HFF-Myc (cell line): ENCODE results near the gene TM4SF20.

Source experiments
- DNase-seq: peaks from one replicate; pipeline ENCODE4 v3.0.0-alpha.2; 2011; ENCODE audit warnings: low read depth; ENCODE audit errors: extremely low read depth
- H3K4me3 ChIP-seq: replicated peaks from 2 replicates; pipeline ENCODE4 v1.5.1; 2011; ENCODE audit warnings: low read depth, mild to moderate bottlenecking, control low read depth, low read length
- TF ChIP-seq, protein P1 (sequence below): IDR thresholded peaks from 2 replicates; pipeline ENCODE4 v1.5.1; 2012; ENCODE audit warnings: mild to moderate bottlenecking, low read depth, low read length, control low read depth; ENCODE audit errors: missing control alignments

TM4SF20 gene, protein sequence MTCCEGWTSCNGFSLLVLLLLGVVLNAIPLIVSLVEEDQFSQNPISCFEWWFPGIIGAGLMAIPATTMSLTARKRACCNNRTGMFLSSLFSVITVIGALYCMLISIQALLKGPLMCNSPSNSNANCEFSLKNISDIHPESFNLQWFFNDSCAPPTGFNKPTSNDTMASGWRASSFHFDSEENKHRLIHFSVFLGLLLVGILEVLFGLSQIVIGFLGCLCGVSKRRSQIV

DNA sequence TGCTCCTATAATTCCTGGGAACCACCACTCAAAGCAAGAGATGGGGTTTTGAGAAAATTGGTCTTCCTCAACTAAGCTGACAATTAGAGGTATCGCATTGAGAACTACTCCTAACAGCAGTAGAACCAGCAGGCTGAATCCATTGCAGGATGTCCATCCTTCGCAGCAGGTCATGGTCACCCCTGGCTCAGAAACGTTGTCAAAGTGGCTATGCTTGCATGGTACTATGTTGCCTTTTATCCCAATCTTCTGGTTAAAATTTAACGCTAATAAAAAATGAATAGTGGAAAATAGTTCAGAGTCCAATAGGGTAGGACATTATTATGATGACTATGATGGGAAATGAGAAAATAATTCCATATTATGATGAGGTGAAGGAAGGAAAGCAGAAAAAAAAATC, at the start of gene TM4SF20:
TSS of gene TM4SF20 (minus strand) at position 212 of the 400 bp plus-strand sequence. CDS start at position 174, 38 bp downstream.
- DNase-seq, result no peak
- TF ChIP-seq, protein P1, sequence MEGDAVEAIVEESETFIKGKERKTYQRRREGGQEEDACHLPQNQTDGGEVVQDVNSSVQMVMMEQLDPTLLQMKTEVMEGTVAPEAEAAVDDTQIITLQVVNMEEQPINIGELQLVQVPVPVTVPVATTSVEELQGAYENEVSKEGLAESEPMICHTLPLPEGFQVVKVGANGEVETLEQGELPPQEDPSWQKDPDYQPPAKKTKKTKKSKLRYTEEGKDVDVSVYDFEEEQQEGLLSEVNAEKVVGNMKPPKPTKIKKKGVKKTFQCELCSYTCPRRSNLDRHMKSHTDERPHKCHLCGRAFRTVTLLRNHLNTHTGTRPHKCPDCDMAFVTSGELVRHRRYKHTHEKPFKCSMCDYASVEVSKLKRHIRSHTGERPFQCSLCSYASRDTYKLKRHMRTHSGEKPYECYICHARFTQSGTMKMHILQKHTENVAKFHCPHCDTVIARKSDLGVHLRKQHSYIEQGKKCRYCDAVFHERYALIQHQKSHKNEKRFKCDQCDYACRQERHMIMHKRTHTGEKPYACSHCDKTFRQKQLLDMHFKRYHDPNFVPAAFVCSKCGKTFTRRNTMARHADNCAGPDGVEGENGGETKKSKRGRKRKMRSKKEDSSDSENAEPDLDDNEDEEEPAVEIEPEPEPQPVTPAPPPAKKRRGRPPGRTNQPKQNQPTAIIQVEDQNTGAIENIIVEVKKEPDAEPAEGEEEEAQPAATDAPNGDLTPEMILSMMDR, result no peak
- H3K4me3 ChIP-seq, result no peak within 1 kb of the TSS

DNA sequence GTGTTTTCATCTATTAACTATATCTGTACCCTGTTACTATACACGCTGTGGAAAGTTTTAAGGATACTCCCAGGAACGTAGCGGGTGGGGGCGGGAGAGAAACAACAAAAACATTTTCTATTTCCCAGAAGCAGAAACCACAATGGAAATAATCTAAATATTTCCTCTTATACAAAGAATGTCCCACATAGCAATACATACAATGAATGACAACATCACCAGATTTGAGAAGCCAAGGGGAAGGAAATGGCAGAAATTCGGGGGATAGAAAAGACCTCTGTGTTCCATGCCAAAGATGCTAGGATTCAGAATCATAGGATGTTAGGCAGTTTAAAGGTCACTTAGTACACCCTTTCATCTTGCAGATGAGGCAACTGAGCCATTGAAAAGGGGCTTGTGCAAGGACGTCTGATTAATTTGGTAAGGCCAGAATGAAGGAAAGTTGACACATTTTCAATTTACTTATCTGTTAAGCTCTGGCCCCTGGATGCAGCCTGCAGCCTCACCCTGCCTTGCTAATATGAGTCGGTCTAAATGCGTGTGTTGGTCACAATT, 49.7 kb upstream of the TM4SF20 start:
- DNase-seq, result no peak
- TF ChIP-seq, protein P1, result no peak
- no peak overlapping the region for H3K4me3 ChIP-seq

DNA sequence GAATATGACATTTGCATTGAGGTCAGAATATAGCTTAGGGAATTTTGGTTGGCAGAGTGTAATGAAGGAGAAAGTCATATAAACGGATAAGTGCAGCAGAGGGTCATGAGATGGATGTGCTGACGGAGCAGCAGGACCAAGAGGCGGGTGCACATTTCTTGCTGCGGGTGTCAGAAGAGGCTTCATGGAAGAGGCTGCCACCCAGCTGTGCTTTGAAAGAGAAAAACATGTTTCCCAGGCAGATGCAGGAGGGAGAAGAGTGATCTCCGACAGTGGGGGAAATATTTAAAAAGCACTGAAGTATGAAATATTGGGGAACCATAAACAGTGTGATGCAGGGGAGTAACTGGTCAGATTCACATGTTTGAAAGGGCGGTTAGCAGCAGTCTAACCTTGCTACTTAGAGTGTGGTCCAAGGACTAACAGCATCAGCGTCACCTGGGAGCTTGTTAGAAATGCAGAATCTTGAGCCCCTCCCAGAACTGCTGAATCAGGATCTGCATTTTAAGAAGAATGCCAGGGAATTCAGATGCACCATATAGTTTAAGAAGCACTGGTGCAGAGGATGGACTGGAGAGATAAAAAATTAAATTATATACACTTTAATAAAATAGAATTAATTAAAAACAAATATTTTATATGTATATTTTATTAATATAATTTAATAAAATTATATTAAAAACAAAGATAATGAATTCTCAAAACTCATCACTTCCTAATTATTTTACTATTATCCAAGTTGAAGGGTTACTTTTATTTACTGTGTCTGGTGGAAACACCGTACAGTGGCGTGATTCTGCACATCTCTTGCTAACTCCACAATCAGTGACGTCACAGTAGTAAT, 44.8 kb upstream of the TM4SF20 start:
- TF ChIP-seq, protein P1, result no peak
- no peak for DNase-seq
- no peak overlapping the region for H3K4me3 ChIP-seq

DNA sequence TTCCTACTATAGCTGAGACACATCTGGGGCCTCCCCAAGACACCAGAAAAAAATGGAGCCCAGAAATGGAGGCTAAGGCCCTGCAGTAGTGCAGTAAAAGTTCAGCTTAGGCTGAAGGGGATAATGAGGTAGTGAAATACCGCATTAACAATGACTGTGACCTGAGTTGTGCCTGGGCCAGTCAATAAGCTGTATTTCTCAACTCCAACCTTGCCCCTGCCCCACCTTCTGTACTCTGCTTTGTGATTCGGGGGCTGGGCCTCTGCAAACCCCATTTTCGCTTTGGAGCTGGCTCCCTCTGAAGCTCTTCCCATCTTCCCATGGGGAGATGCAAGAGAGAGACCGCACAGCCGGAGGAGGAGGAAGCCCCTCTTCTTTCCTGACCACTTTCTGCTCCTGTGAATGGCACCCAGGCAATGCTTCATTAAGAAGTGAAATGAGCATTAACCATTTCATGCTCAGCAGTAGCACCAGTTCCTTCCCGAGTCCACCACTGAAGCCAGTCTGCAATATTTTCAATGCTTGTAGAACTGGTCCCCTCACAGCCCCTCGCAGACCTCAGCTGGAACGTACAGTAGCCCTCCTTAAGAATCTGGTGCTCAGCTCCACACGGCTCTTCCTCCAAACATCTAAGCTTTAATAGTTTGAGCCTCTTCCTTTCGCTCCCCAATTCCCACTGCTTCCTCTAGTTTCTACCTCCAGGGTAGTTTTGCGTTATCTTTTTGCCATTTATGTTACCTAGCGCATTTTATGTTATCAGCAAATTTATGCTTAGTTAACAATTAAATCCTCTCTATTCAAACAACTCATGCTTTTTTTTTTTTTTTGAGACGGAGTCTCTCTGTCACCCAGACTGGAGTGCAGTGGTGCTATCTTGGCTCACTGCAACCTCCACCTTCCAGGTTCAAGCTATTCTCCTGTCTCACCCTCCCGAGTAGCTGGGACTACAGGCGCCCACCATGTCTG, 41.3 kb upstream of the TM4SF20 start:
- no peak overlapping the region for H3K4me3 ChIP-seq
- DNase-seq, result no peak
- TF ChIP-seq, protein P1, result no peak

DNA sequence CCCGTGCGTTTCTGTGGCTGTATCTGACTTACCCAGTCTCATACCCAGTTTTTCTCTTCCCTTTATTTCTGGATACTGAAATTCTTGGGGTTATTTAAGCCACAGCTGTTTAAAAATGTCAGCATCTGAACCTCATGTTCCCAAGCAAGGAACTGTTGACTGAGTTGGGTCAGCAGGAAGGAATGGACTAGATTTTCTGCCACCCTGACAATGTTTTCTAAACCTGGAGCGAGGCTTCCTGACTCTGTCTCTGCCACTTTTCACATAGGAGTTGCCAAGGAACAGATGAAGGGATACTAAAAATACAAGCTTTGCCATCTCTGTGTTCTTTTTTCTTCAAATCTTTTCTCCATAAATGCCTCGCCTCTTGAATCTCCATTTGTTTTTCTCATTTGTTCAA, 37.6 kb upstream of the TM4SF20 start:
- H3K4me3 ChIP-seq, result no peak overlapping the region
- DNase-seq, result no peak
- TF ChIP-seq, protein P1, result no peak
